ENCODE results near the gene CCL14. TPM values are rescaled to one million over a fixed set of nuclear protein-coding genes. Genes with fewer than 3 reads are reported as not detected.

CCL14 gene
- total and polyA plus RNA-seq, 2 of the 8 experiments (the other 6 are each of a cell fraction or from before 2014, with no cell fraction given), result not detected

DNA sequence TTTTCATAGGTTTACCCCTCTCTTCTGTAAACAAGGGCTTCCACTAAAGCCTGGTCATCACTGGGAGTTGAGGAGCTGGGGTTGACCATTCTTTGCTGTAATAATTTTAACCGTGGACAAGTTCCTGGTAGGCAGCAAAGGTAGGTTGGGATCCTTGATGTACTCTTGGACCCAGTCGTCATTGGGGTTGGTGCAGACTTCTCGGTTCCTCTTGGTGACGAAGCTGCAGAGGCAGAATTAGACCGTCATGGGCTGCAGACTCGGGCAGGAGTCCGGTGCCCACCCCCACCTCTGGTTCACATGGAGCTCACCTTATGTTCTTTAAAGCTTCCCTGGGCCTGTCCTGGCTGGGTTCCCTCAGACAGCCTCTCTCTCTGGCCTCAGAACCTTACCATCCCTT, 9.0 kb downstream of the CCL14 start (continued):
- TF ChIP-seq, protein P1, sequence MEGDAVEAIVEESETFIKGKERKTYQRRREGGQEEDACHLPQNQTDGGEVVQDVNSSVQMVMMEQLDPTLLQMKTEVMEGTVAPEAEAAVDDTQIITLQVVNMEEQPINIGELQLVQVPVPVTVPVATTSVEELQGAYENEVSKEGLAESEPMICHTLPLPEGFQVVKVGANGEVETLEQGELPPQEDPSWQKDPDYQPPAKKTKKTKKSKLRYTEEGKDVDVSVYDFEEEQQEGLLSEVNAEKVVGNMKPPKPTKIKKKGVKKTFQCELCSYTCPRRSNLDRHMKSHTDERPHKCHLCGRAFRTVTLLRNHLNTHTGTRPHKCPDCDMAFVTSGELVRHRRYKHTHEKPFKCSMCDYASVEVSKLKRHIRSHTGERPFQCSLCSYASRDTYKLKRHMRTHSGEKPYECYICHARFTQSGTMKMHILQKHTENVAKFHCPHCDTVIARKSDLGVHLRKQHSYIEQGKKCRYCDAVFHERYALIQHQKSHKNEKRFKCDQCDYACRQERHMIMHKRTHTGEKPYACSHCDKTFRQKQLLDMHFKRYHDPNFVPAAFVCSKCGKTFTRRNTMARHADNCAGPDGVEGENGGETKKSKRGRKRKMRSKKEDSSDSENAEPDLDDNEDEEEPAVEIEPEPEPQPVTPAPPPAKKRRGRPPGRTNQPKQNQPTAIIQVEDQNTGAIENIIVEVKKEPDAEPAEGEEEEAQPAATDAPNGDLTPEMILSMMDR (IDR thresholded peaks at IDR 0.05; ENCODE audit: control extremely low read depth in 1 of 3, insufficient read depth in 1 of 3, low read depth in 1 of 3, low read length in 3 of 3), result no peak
- TF ChIP-seq CBX5 (IDR thresholded peaks at IDR 0.05; ENCODE audit: low read depth, low read length) (no peak), GABPA (IDR thresholded peaks at IDR 0.05; ENCODE audit: borderline replicate concordance, insufficient read depth, low read length) (no peak), ASH2L (IDR thresholded peaks at IDR 0.05; ENCODE audit: low read length) (no peak), RFX5 (IDR thresholded peaks at IDR 0.05; ENCODE audit: borderline replicate concordance, low read depth, low read length) (no peak)
